HG03103 (cell line): ENCODE data around the gene BCL7C.
"Not testable (repeated sequence)": the region's sequence is repeated elsewhere in the genome, so short reads cannot be mapped to it uniquely, and the experiment has no call there.

Source experiments
- ATAC-seq: cut with Tn5 transposase; IDR thresholded peaks from one replicate; pipeline ENCODE4 v1.9.1; 2021; ENCODE audit warnings: low read depth; ENCODE audit not compliant: unreplicated experiment

Gene BCL7C

GRCh38 chr16:30893744-30894539 lies at the start of gene BCL7C:
TSS of gene BCL7C (minus strand) at chr16:30894077. CDS start at chr16:30893944, 133 bp downstream.
- ATAC-seq: peak; percentile 69

- ATAC-seq: no peak
These were observed 48.5 kb upstream of the BCL7C start for GRCh38 chr16:30942426-30942806.

- ATAC-seq: peak; percentile 87
These were observed 47.9 kb upstream of the BCL7C start for GRCh38 chr16:30941600-30942425.

GRCh38 chr16:30939571-30939970 lies 45.7 kb upstream of the BCL7C start:
- not testable (repeated sequence) for ATAC-seq

- ATAC-seq: no peak
These were observed 43.8 kb upstream of the BCL7C start for GRCh38 chr16:30937692-30938091.

GRCh38 chr16:30934827-30935557 lies 41.1 kb upstream of the BCL7C start:
- ATAC-seq: no peak

GRCh38 chr16:30931068-30931650 lies 37.3 kb upstream of the BCL7C start:
- no peak for ATAC-seq

GRCh38 chr16:30930160-30930571 lies 36.3 kb upstream of the BCL7C start:
- no peak for ATAC-seq

GRCh38 chr16:30929167-30929566 lies 35.3 kb upstream of the BCL7C start:
- ATAC-seq: no peak

- no peak for ATAC-seq
These were observed 34.5 kb upstream of the BCL7C start for GRCh38 chr16:30928390-30928789.

GRCh38 chr16:30927789-30928378 lies 34.0 kb upstream of the BCL7C start:
- no peak for ATAC-seq

GRCh38 chr16:30926937-30927788 lies 33.3 kb upstream of the BCL7C start:
- ATAC-seq: no peak

GRCh38 chr16:30925995-30926811 lies 32.3 kb upstream of the BCL7C start:
- ATAC-seq: no peak

GRCh38 chr16:30925632-30925987 lies 31.7 kb upstream of the BCL7C start:
- ATAC-seq: no peak

GRCh38 chr16:30924913-30925631 lies 31.2 kb upstream of the BCL7C start:
- no peak for ATAC-seq

- no peak for ATAC-seq
These were observed 30.4 kb upstream of the BCL7C start for GRCh38 chr16:30924076-30924912.

GRCh38 chr16:30923554-30924075 lies 29.7 kb upstream of the BCL7C start, which contains the start of gene FBXL19:
TSS of gene FBXL19 (plus strand) at chr16:30923572. CDS start at chr16:30925755, 2,183 bp downstream.
- no peak for ATAC-seq
